A549 treated with CpdA at 1 μM for 4 hours (cell line): Measurements from ENCODE around the gene FUOM. TPM values are rescaled to one million over a fixed set of nuclear protein-coding genes. Genes with fewer than 3 reads are reported as not detected.

Experiments used
- total RNA-seq: library from RNA; stranded (reverse); fragments of 200-300 nt; extraction: Qiagen RNA extraction; gene quantifications from 5 replicates; pipeline ENCODE4 v1.2.3, GENCODE V29; 2022; ENCODE audit warnings: low read depth

Gene FUOM
- 12.6 to 17.3 TPM (median 13.8 TPM) in 5 replicates for total RNA-seq

GRCh38 chr10:133357285-133358161 is at the start of gene FUOM:
FUOM (minus strand) TSS chr10:133358019; CDS start chr10:133358007, 12 bp downstream.

GRCh38 chr10:133394064-133394663 is 36.3 kb upstream of the FUOM start, which contains the start of gene MTG1:
MTG1 (plus strand) TSS chr10:133394157; CDS start chr10:133394221, 64 bp downstream.

GRCh38 chr10:133379152-133379800 is 21.5 kb upstream of the FUOM start, which contains the start of gene PAOX:
PAOX (plus strand) TSS chr10:133379262; CDS start chr10:133379317, 55 bp downstream.

GRCh38 chr10:133373174-133374090 is 15.6 kb upstream of the FUOM start, which contains the start of gene ECHS1:
ECHS1 (minus strand) TSS chr10:133373354; CDS start chr10:133373333, 21 bp downstream.

GRCh38 chr10:133336577-133337369 is 21.0 kb downstream of the FUOM start, which contains the start of gene CALY:
CALY (minus strand) TSS chr10:133336896; CDS start chr10:133328989, 7,907 bp downstream.

GRCh38 chr10:133308421-133309099 is 49.3 kb downstream of the FUOM start, which contains the start of the genes TUBGCP2 and ZNF511:
TUBGCP2 (minus strand) TSS chr10:133308872; CDS start chr10:133302941, 5,931 bp downstream.
ZNF511 (plus strand) TSS chr10:133308914; CDS start chr10:133308944, 30 bp downstream.

Other genes with a start within 250 kb of the FUOM start
- gene KNDC1, start 197.8 kb downstream of the FUOM start, total RNA-seq: 0.82 to 2.5 TPM (median 2.1 TPM) in 5 replicates
- gene UTF1, start 127.8 kb downstream of the FUOM start, total RNA-seq: 0.07 to 0.16 TPM (median 0.14 TPM) in 3 of 5 replicates, not detected in the others
- 0.01 TPM in 1 of 5 replicates, not detected in the others for gene VENTX, start 120.2 kb downstream of the FUOM start, total RNA-seq
- 2.2 to 4.4 TPM (median 3.3 TPM) in 5 replicates for gene ADAM8, start 81.2 kb downstream of the FUOM start, total RNA-seq
- gene TUBGCP2, start 49.1 kb downstream of the FUOM start, total RNA-seq: 39.4 to 48.9 TPM (median 45.1 TPM) in 5 replicates
- gene ZNF511, start 49.1 kb downstream of the FUOM start, total RNA-seq: 62.9 to 76.6 TPM (median 66.7 TPM) in 5 replicates
- 0.62 to 0.91 TPM (median 0.76 TPM) in 4 of 5 replicates, not detected in the other for gene CALY, start 21.1 kb downstream of the FUOM start, total RNA-seq
- 0.17 TPM in 1 of 5 replicates, not detected in the others for gene PRAP1, start 10.6 kb downstream of the FUOM start, total RNA-seq
- 133 to 154 TPM (median 147 TPM) in 5 replicates for gene ECHS1, start 15.3 kb upstream of the FUOM start, total RNA-seq
- gene PAOX, start 21.2 kb upstream of the FUOM start, total RNA-seq: 0.92 to 2.4 TPM (median 2.0 TPM) in 5 replicates
- 39.6 to 54.6 TPM (median 53.4 TPM) in 5 replicates for gene MTG1, start 36.1 kb upstream of the FUOM start, total RNA-seq
- 0.14 to 0.26 TPM (median 0.22 TPM) in 5 replicates for gene SPRN, start 66.6 kb upstream of the FUOM start, total RNA-seq
- 0.15 to 0.40 TPM (median 0.26 TPM) in 5 replicates for gene SCART1, start 95.9 kb upstream of the FUOM start, total RNA-seq
- 0.09 to 0.22 TPM (median 0.20 TPM) in 4 of 5 replicates, not detected in the other for gene CYP2E1, start 169.3 kb upstream of the FUOM start, total RNA-seq
- not detected in 5 replicates for gene SYCE1, start 207.6 kb upstream of the FUOM start, total RNA-seq